Measurements from ENCODE around the gene NES. TPM values are rescaled to one million over a fixed set of nuclear protein-coding genes. Genes with fewer than 3 reads are reported as not detected.

The NES gene
- total RNA-seq, 1 experiment from 2014 or later, result 168 TPM

- no peak overlapping the region for H4K5ac ChIP-seq (ENCODE audit: insufficient read length, low read depth, low read length)
- H3K79me1 ChIP-seq (ENCODE audit: insufficient read depth, low read depth, low read length, poor library complexity, severe bottlenecking), result no peaks in the 10 kb centered on the region
- Mint-ChIP-seq H3K9me3 (no peaks in the 10 kb centered on the region; a peak in 1 of 5 replicates), H3K36me3 (ENCODE audit: insufficient read depth in 1 of 3, low read depth in 3 of 3) (no peaks in the 10 kb centered on the region), H3K4me3 (peak overlapping the region in 1 of 2 experiments; percentile 82; a peak in 3 of 5 replicates), H3K4me1 (peaks cover 24 to 25% of the 10 kb centered on the region in 2 experiments), H3K27me3 (ENCODE audit: low read depth) (peaks cover 96% of the 10 kb centered on the region), H3K27ac (no peak overlapping the region)
- no peak overlapping the region for H2BK120ac ChIP-seq (ENCODE audit: low read depth, low read length, poor library complexity, severe bottlenecking)
- H3K56ac ChIP-seq (ENCODE audit: insufficient read length, low read depth, low read length), result no peak overlapping the region
- H2BK15ac ChIP-seq (ENCODE audit: low read depth, low read length), result no peak overlapping the region
- no peak overlapping the region for H2BK12ac ChIP-seq (ENCODE audit: insufficient read length, low read depth, low read length)
- peaks cover 4% of the 10 kb centered on the region; the same call in 1 of the 2 replicates for H3K4me1 ChIP-seq (ENCODE audit: insufficient read depth, low read length)
- DNase-seq, result no peak
- H2AFZ ChIP-seq (ENCODE audit: low read length), result no peak overlapping the region
- no peak overlapping the region for H3K27ac ChIP-seq (ENCODE audit: insufficient read length, low read depth, low read length)
- H3K9ac ChIP-seq (ENCODE audit: extremely low read depth, insufficient read length, low read length), result no peak overlapping the region
- no CpG with 5 or more reads among the region's 7 CpGs for WGBS (ENCODE audit: extremely low coverage, insufficient read length, low lambda C conversion rate)
- no peaks in the 10 kb centered on the region for H3K9me3 ChIP-seq (ENCODE audit: control insufficient read depth, low read depth, low read length)
- no peak overlapping the region for H4K8ac ChIP-seq (replicated peaks; ENCODE audit: insufficient read length, low read depth, low read length)
- H2BK5ac ChIP-seq (ENCODE audit: insufficient read length, low read length), result no peak overlapping the region
- H2BK20ac ChIP-seq (ENCODE audit: low read depth, low read length, poor library complexity, severe bottlenecking), result no peak overlapping the region
- no peak overlapping the region for H3T11ph ChIP-seq (ENCODE audit: low read length)
- no peak overlapping the region for H3K4ac ChIP-seq (ENCODE audit: low read depth, low read length)
- peaks cover 10% of the 10 kb centered on the region; the same call in 1 of the 2 replicates for H3K27me3 ChIP-seq (ENCODE audit: insufficient read depth, low read length)
- H4K91ac ChIP-seq (ENCODE audit: insufficient read length, low read depth, low read length), result no peak overlapping the region
- H3K18ac ChIP-seq (ENCODE audit: insufficient read length, low read depth, low read length), result no peak overlapping the region
- H3K79me2 ChIP-seq (ENCODE audit: insufficient read depth, low read length), result no peaks in the 10 kb centered on the region
- peaks cover 11% of the 10 kb centered on the region for H3K23me2 ChIP-seq (ENCODE audit: insufficient read length, low read depth, low read length, poor library complexity, severe bottlenecking)
- H2AK5ac ChIP-seq (ENCODE audit: insufficient read length, low read length), result no peak overlapping the region
- TF ChIP-seq, protein P1, sequence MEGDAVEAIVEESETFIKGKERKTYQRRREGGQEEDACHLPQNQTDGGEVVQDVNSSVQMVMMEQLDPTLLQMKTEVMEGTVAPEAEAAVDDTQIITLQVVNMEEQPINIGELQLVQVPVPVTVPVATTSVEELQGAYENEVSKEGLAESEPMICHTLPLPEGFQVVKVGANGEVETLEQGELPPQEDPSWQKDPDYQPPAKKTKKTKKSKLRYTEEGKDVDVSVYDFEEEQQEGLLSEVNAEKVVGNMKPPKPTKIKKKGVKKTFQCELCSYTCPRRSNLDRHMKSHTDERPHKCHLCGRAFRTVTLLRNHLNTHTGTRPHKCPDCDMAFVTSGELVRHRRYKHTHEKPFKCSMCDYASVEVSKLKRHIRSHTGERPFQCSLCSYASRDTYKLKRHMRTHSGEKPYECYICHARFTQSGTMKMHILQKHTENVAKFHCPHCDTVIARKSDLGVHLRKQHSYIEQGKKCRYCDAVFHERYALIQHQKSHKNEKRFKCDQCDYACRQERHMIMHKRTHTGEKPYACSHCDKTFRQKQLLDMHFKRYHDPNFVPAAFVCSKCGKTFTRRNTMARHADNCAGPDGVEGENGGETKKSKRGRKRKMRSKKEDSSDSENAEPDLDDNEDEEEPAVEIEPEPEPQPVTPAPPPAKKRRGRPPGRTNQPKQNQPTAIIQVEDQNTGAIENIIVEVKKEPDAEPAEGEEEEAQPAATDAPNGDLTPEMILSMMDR (conservative IDR thresholded peaks at IDR 0.05), result no peak
- no peak overlapping the region for H3K14ac ChIP-seq (ENCODE audit: insufficient read depth, low read length)
- no peak overlapping the region for H3K23ac ChIP-seq (ENCODE audit: insufficient read length, low read depth, low read length)
- no peaks in the 10 kb centered on the region for H4K20me1 ChIP-seq (ENCODE audit: control insufficient read depth, insufficient read depth, insufficient read length)
- H3K4me2 ChIP-seq (ENCODE audit: insufficient read depth, insufficient read length, low read length), result peak overlapping the region; percentile 92
Measured at GRCh38 chr1:156643049-156643777, 34.0 kb downstream of the NES start.

Data from H9 (cell line).